Stimulated activated CD8-positive, alpha-beta memory T cell treated with anti-CD3 and anti-CD28 coated beads, Interleukin-7, amount 100 ng/mL, for 4 hours (primary cell): Measurements from ENCODE around the gene SMAD4.
"Not testable (repeated sequence)": the region's sequence is repeated elsewhere in the genome, so short reads cannot be mapped to it uniquely, and the experiment has no call there.

Experiments used
- DNase-seq, 2 donors: peaks; one replicate each; pipeline ENCODE4 v3.0.0-alpha.2; 2020; ENCODE audit warnings: low read depth in 2 of 2

SMAD4 gene

DNA sequence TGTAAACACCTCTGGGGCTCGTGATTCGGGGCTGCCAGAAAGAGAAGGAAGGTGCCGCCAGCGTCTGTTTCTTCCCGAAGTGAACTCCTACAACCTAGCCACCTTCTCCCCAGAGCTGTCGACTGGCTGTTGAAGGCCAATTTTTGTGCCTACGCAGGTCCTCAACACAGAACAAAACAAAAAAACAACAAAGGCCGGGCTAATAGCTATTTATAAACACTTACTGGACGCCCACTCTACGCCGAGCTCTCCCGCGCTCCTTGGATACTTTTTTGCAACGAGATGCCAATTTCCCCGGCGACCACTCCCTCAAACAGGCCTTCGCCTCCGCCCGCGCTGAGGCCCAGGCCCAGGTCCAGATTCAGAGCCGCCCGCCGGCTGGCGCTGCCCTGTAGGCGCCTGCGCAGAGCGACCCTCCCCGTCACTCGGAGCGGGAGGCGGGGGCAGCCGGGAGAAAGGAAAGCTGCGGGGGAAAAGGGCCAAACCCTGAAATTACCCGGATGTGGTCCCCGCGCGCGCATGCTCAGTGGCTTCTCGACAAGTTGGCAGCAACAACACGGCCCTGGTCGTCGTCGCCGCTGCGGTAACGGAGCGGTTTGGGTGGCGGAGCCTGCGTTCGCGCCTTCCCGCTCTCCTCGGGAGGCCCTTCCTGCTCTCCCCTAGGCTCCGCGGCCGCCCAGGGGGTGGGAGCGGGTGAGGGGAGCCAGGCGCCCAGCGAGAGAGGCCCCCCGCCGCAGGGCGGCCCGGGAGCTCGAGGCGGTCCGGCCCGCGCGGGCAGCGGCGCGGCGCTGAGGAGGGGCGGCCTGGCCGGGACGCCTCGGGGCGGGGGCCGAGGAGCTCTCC, at the start of gene SMAD4:
Gene SMAD4, plus strand, starts transcription at position 520 of the 843 bp plus-strand sequence. CDS start 16,834 bp downstream, outside the sequence.
- peak; percentile 97 for DNase-seq

DNA sequence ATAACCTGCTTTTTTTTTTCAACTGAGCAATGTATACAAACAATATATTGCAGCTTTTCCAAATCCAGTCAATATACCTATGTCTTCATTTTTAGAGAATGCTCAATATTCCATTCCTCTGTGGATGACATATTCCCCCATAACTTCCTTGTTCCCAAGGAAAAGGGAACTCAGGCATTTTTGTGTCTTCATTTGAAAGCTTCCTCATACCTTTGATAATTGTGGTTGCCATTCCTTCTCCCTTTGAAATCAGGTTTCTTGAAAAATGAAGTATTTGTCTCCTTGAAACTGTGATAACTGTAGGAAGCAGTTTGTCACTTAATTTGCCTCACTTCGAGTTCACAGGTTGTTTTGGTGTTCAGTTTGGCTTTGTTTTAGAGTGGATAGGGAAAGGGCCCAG, 48.6 kb upstream of the SMAD4 start:
- no peak for DNase-seq

GRCh38 chr18:50982086-50982801, 47.8 kb upstream of the SMAD4 start:
- no peak for DNase-seq

- DNase-seq: no peak
Measured at GRCh38 chr18:50982802-50983179, 47.2 kb upstream of the SMAD4 start.

- DNase-seq: no peak
Measured at GRCh38 chr18:50986360-50987087, 43.5 kb upstream of the SMAD4 start.

GRCh38 chr18:50987261-50987660, 42.8 kb upstream of the SMAD4 start:
- no peak for DNase-seq

GRCh38 chr18:50989711-50990110, 40.3 kb upstream of the SMAD4 start:
- DNase-seq: no peak

DNA sequence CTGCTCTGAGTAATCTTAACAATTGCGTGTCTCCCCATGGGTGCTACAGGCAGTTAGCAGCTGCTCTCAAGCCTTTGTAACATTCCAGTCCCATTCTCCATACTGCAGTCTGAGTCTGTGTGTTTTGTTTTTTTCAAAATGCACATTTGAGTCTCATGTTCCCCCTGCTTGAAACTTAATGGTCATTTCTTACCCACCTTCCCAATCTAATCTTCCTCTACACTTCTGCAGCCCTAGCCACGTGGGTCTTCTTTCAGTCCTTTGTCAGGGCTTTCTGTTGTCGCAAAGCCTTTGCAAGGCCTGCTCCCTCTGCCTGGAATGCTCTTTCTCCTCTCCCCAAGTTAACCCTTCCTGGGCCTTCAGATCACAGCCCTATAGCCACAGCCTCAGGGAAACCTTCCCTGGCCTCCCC, 37.7 kb upstream of the SMAD4 start:
- DNase-seq: no peak

DNA sequence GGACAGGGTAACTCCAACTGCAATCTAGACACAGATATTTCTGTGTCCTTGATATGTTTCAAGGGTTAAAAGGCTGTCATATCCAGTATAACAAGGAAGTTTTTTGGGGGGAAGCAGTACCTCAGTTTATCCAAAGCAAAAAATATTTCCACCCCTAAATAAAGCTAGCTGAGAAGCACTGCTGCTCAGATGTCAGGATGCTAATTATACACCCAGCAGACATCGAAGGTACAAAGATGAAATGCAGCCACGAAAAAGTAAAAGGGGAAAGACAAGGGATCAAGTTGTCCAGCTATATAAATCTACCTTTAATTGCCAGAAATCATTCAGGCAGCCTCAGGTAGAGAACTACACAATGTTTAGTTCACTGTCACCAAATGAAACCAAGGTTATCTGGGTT, 36.0 kb upstream of the SMAD4 start:
- no peak for DNase-seq

GRCh38 chr18:51003174-51003573, 26.8 kb upstream of the SMAD4 start:
- DNase-seq: not testable (repeated sequence)

- DNase-seq: no peak
Measured at GRCh38 chr18:51006061-51006818, 23.8 kb upstream of the SMAD4 start.

DNA sequence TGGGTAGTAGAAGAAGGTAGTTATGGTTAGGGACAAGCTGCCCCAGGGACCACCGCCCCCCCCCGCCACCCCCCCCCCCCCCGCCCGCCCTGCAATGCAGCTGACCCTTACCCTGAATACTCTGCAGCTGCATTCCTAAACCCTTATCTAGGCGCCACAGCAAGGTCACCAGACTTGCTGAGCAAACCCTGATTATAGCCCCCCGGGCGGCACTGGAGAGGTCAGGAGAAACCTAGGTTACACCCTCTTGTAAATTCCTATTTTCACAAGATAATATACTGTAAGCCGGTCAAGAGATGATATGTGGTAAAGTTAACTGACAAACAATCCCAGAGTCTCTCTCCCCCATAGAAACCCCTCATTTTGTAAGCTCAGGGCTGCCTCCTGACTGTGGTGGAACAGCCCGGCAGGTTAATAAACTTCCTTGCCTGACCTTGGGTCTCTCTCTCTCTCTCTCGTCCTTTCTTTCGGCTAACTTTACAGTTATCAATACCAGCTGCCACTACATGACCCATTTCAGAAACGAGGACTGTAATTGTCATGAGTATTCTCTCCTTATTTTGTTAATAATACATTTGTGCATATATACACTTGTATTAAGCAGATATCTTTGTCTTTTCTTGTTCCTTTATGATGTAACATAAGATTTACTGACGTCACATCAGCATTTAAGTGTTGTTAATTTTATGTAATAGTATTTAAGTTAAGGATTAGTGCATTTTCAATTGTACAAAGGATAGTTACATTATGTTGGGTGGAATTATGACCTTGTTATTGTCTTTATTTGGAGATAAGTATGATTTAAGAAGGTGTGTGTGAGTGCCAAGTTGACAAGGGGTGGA, 22.8 kb upstream of the SMAD4 start:
- no peak for DNase-seq

- DNase-seq: no peak
Measured at GRCh38 chr18:51007790-51008139, 22.2 kb upstream of the SMAD4 start.

DNA sequence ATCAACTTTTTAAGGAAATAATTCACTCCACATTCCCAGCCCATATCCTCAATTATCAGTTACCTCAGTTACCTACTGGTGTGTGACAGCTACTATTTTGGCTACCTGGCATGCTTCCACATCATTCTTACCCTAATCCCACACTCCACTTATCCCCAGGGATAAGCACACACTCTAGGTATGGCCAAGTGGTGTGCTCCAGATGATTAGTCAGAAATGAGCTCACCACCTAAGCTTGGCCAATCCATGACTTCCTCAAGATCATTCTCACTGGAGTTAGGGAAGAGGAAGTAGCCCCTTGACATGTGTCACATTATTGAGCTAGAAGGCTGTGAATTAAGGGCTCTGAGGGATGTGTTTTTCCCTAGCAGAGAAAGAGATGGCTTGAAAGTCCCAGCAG, 20.9 kb upstream of the SMAD4 start:
- no peak for DNase-seq

DNA sequence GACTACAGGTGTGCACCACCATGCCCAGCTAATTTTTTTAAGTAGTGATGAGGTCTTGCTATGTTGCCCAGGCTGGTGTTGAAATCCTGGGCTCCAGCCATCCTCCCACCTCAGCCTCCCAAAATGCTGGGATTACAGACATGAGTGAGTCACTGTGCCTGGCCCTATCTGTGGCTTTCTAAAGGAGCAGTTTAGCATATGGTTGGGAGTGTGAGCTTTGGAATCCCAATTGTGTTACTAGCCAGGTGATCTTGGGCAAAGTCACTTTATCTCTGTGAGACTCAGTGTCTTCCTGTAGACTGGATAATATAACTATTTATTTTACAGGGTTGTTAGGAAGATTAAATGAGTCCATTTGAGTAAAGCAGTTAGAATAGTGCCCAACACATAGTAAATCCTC, 19.8 kb upstream of the SMAD4 start:
- DNase-seq: no peak

- no peak for DNase-seq
Measured at GRCh38 chr18:51011709-51012108, 18.3 kb upstream of the SMAD4 start.

GRCh38 chr18:51012441-51012840, 17.6 kb upstream of the SMAD4 start:
- no peak for DNase-seq

DNA sequence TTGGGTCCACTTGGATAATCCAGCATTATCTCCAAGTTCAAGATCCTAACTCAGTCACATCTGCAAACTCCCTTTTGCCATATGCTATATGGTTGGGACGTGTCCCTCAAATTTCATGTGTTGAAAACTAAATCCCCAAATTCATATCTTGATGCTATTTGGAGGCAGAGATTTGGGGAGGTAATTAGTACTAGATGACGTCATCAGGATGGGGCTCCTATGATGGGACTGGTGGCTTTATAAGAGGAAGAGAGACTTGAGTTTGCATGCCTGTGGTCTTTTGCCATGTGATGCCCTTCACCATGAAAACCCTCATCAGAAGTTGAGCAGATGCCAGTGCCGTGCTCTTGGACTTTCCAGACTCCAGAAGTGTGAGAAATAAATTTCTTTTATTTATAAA, 16.8 kb upstream of the SMAD4 start:
- no peak for DNase-seq

DNA sequence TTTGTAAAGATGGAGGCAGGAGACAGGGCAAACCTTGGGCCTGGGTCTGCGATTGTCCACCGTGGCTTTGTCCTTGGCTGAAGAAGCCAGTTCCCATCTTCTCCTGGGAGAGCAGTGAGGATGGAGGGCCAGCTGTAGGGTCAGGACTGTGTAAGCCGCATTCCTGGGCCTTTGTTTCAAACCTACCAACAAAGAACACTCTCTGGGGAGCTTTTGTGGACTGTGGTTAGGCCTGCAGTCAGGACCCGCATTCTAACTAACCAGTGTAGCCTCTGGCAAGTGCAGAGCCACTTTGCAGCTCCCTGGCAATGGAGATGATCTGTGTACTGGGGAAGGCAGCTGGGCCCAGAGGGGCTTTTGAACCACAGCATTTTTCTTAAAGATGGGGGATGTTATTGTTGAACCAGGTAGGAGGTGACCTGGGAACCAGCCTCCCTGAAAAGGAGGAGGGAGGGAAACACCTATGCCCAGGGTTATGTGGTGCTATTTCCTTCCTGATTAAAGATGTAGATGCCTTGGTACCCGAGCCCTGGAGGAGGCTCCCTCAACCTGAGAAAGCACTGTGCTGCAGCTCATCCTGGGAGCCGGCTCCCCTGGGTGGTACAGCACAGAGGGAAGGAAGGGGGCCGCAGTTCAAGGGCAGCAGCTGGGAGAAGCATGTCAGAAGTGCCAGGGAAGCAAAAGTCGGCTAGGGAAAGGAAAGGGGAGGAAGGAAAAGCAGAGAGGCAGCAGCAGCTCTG, 12.7 kb upstream of the SMAD4 start:
- no peak for DNase-seq

- DNase-seq: no peak
Measured at GRCh38 chr18:51020536-51020935, 9.5 kb upstream of the SMAD4 start.
